Measurements from ENCODE around the gene BAIAP2.

Gene BAIAP2

GRCh38 chr17:81136366-81136765 is 101.4 kb downstream of the BAIAP2 start:
- Histone ChIP-seq H3K36me3 (ENCODE audit: low read depth) (no peaks in the 10 kb centered on the region), H3K4me3 (ENCODE audit: severe bottlenecking) (no peak overlapping the region), H3K4me1 (ENCODE audit: insufficient read depth, poor library complexity, severe bottlenecking) (no peaks in the 10 kb centered on the region), H3K9me3 (ENCODE audit: severe bottlenecking) (no peaks in the 10 kb centered on the region), H3K27me3 (ENCODE audit: insufficient read depth, poor library complexity, severe bottlenecking) (no peaks in the 10 kb centered on the region), H3K27ac (ENCODE audit: poor library complexity, severe bottlenecking) (no peak overlapping the region)
- DNase-seq (ENCODE audit: low spot score): no peak
- no peak for TF ChIP-seq CTCF (IDR thresholded peaks at IDR 0.05; ENCODE audit: poor library complexity, severe bottlenecking)
- ATAC-seq (ENCODE audit: low read depth): no peak

- Histone ChIP-seq H3K9me3 (ENCODE audit: severe bottlenecking) (no peaks in the 10 kb centered on the region), H3K27me3 (ENCODE audit: insufficient read depth, poor library complexity, severe bottlenecking) (no peaks in the 10 kb centered on the region), H3K4me1 (ENCODE audit: insufficient read depth, poor library complexity, severe bottlenecking) (no peaks in the 10 kb centered on the region), H3K4me3 (ENCODE audit: severe bottlenecking) (no peak overlapping the region), H3K36me3 (ENCODE audit: low read depth) (no peaks in the 10 kb centered on the region), H3K27ac (ENCODE audit: poor library complexity, severe bottlenecking) (no peak overlapping the region)
- ATAC-seq (ENCODE audit: low read depth) (no peak), DNase-seq (ENCODE audit: low spot score) (no peak)
- no peak for TF ChIP-seq CTCF (IDR thresholded peaks at IDR 0.05; ENCODE audit: poor library complexity, severe bottlenecking)
Observed at GRCh38 chr17:81137248-81137647, 102.3 kb downstream of the BAIAP2 start.

- Histone ChIP-seq H3K27me3 (ENCODE audit: insufficient read depth, poor library complexity, severe bottlenecking) (no peaks in the 10 kb centered on the region), H3K27ac (ENCODE audit: poor library complexity, severe bottlenecking) (no peak overlapping the region), H3K4me1 (ENCODE audit: insufficient read depth, poor library complexity, severe bottlenecking) (no peaks in the 10 kb centered on the region), H3K9me3 (ENCODE audit: severe bottlenecking) (no peaks in the 10 kb centered on the region), H3K36me3 (ENCODE audit: low read depth) (no peaks in the 10 kb centered on the region), H3K4me3 (ENCODE audit: severe bottlenecking) (no peak overlapping the region)
- TF ChIP-seq CTCF (IDR thresholded peaks at IDR 0.05; ENCODE audit: poor library complexity, severe bottlenecking): no peak
- DNase-seq (ENCODE audit: low spot score) (no peak), ATAC-seq (ENCODE audit: low read depth) (no peak)
Observed at GRCh38 chr17:81138083-81138482, 103.1 kb downstream of the BAIAP2 start.

- no peaks in the 10 kb centered on the region for H3K9me3 ChIP-seq (ENCODE audit: severe bottlenecking)
Observed at GRCh38 chr17:81138500-81138899, 103.5 kb downstream of the BAIAP2 start.

More at GRCh38 chr17:81138500-81138899, 103.5 kb downstream of the BAIAP2 start:
- TF ChIP-seq CTCF (IDR thresholded peaks at IDR 0.05; ENCODE audit: poor library complexity, severe bottlenecking): no peak
- Histone ChIP-seq H3K36me3 (ENCODE audit: low read depth) (no peaks in the 10 kb centered on the region), H3K4me1 (ENCODE audit: insufficient read depth, poor library complexity, severe bottlenecking) (no peaks in the 10 kb centered on the region), H3K27me3 (ENCODE audit: insufficient read depth, poor library complexity, severe bottlenecking) (no peaks in the 10 kb centered on the region), H3K4me3 (ENCODE audit: severe bottlenecking) (no peak overlapping the region), H3K27ac (ENCODE audit: poor library complexity, severe bottlenecking) (no peak overlapping the region)
- ATAC-seq (ENCODE audit: low read depth) (no peak), DNase-seq (ENCODE audit: low spot score) (no peak)
